Muscle of leg (tissue), 11 donors: ENCODE measurements around the gene CFAP206. TPM values are rescaled to one million over a fixed set of nuclear protein-coding genes. Genes with fewer than 3 reads are reported as not detected.
"Not testable (repeated sequence)": the region's sequence is repeated elsewhere in the genome, so short reads cannot be mapped to it uniquely, and the experiment has no call there.

Source experiments
- DNase-seq: peaks from one replicate; pipeline ENCODE4 v3.0.0; 2013
- H3K27ac ChIP-seq: one replicate; pipeline ENCODE4 v1.5.1; 2013; ENCODE audit warnings: mild to moderate bottlenecking, low read length, control low read depth
- H3K27me3 ChIP-seq: one replicate; pipeline ENCODE4 v1.6.1; 2013; ENCODE audit warnings: low read length; ENCODE audit not compliant: control insufficient read depth, insufficient read depth
- H3K36me3 ChIP-seq: one replicate; pipeline ENCODE4 v1.6.1; 2013; ENCODE audit warnings: low read length; ENCODE audit not compliant: control insufficient read depth, insufficient read depth
- H3K4me1 ChIP-seq: one replicate; pipeline ENCODE4 v1.6.1; 2013; ENCODE audit warnings: low read length; ENCODE audit not compliant: control insufficient read depth, insufficient read depth
- H3K4me3 ChIP-seq: one replicate; pipeline ENCODE4 v1.5.1; 2013; ENCODE audit warnings: low read length, control low read depth
- H3K9me3 ChIP-seq: replicated peaks from 2 replicates; pipeline ENCODE4 v1.6.1; 2013; ENCODE audit warnings: low read depth, low read length; ENCODE audit not compliant: control insufficient read depth
- WGBS: methylation state at CpG from one replicate; pipeline ENCODE4 v1.1.5; 2013; ENCODE audit warnings: missing lambda C conversion rate; ENCODE audit not compliant: insufficient coverage; 5-methylcytosine and 5-hydroxymethylcytosine counted together
- polyA plus RNA-seq, 8 donors: library from polyadenylated mRNA; unstranded; fragments of 120-200 nt; gene quantifications; one replicate each; pipeline versions ENCODE4 v1.2.1 to v1.2.3, GENCODE V29; 2013; ENCODE audit warnings: inconsistent platforms in 1 of 8, low replicate concordance in 1 of 8; ENCODE audit not compliant: insufficient read length in 8 of 8, insufficient read depth in 1 of 8
- total RNA-seq: library from RNA; stranded (reverse); fragments of 120-200 nt; gene quantifications from one replicate; pipeline ENCODE4 v1.2.4, GENCODE V29; 2013

Gene CFAP206
- total and polyA plus RNA-seq, 9 donors = 0.09 to 0.30 (median 0.19) TPM; not detected in 1

- Histone ChIP-seq H3K4me3 (peak within 1 kb of the TSS; percentile 83), H3K27ac (peak within 1 kb of the TSS; percentile 88), H3K27me3 (no peaks in the 10 kb centered on the region), H3K36me3 (peaks cover 3% of the 10 kb centered on the region), H3K4me1 (peaks cover 6% of the 10 kb centered on the region), H3K9me3 (no peaks in the 10 kb centered on the region)
- DNase-seq = peak; percentile 92
- WGBS = under 1% methylated on average over 66 of the region's 70 CpGs
These were observed 65.0 kb downstream of the CFAP206 start, which contains the start of gene SLC35A1 for GRCh38 chr6:87472525-87473418. SLC35A1 (plus strand) TSS chr6:87472974; CDS start chr6:87473004, 30 bp downstream.

GRCh38 chr6:87473419-87473903 is 65.7 kb downstream of the CFAP206 start:
- Histone ChIP-seq H3K4me3 (peak overlapping the region; percentile 83), H3K36me3 (peaks cover 6% of the 10 kb centered on the region), H3K4me1 (peaks cover 6% of the 10 kb centered on the region), H3K27ac (peak overlapping the region; percentile 88), H3K9me3 (no peaks in the 10 kb centered on the region), H3K27me3 (no peaks in the 10 kb centered on the region)
- 0% methylated on average over 2 of the region's 15 CpGs for WGBS
- DNase-seq = no peak

- Histone ChIP-seq H3K36me3 (peaks cover 16% of the 10 kb centered on the region), H3K9me3 (peaks cover 10% of the 10 kb centered on the region), H3K27me3 (no peaks in the 10 kb centered on the region), H3K4me3 (no peak overlapping the region), H3K27ac (no peak overlapping the region), H3K4me1 (no peaks in the 10 kb centered on the region)
- no CpG with 5 or more reads among the region's 3 CpGs for WGBS
- DNase-seq = no peak
These were observed 74.2 kb downstream of the CFAP206 start for GRCh38 chr6:87481931-87482330.

GRCh38 chr6:87482366-87482765 is 74.6 kb downstream of the CFAP206 start:
- Histone ChIP-seq H3K4me3 (no peak overlapping the region), H3K9me3 (peaks cover 10% of the 10 kb centered on the region), H3K27me3 (no peaks in the 10 kb centered on the region), H3K36me3 (peaks cover 16% of the 10 kb centered on the region), H3K27ac (no peak overlapping the region), H3K4me1 (no peaks in the 10 kb centered on the region)
- no CpG with 5 or more reads among the region's 4 CpGs for WGBS
- no peak for DNase-seq

- H3K27me3 ChIP-seq = no peaks in the 10 kb centered on the region
- 80% methylated on average over 2 of the region's 9 CpGs for WGBS
These were observed 76.2 kb downstream of the CFAP206 start for GRCh38 chr6:87483929-87484328.

GRCh38 chr6:87484491-87484890 is 76.7 kb downstream of the CFAP206 start:
- Histone ChIP-seq H3K4me1 (no peaks in the 10 kb centered on the region), H3K27ac (no peak overlapping the region), H3K4me3 (no peak overlapping the region), H3K36me3 (peaks cover 10% of the 10 kb centered on the region), H3K9me3 (peaks cover 10% of the 10 kb centered on the region), H3K27me3 (no peaks in the 10 kb centered on the region)
- WGBS = 93% methylated on average over 7 of the region's 7 CpGs
- DNase-seq = no peak

More at GRCh38 chr6:87483929-87484328, 76.2 kb downstream of the CFAP206 start:
- H3K36me3 ChIP-seq = peaks cover 10% of the 10 kb centered on the region
- peaks cover 10% of the 10 kb centered on the region for H3K9me3 ChIP-seq
- H3K4me3 ChIP-seq = no peak overlapping the region
- H3K27ac ChIP-seq = no peak overlapping the region
- no peaks in the 10 kb centered on the region for H3K4me1 ChIP-seq
- DNase-seq = no peak

GRCh38 chr6:87487555-87487954 is 79.8 kb downstream of the CFAP206 start:
- Histone ChIP-seq H3K4me1 (no peaks in the 10 kb centered on the region), H3K27ac (no peak overlapping the region), H3K27me3 (no peaks in the 10 kb centered on the region), H3K9me3 (peaks cover 10% of the 10 kb centered on the region), H3K36me3 (peaks cover 5% of the 10 kb centered on the region), H3K4me3 (no peak overlapping the region)
- 80% methylated on average over 2 of the region's 4 CpGs for WGBS
- no peak for DNase-seq

- DNase-seq, H3K36me3 ChIP-seq, H3K9me3 ChIP-seq, H3K4me3 ChIP-seq, H3K4me1 ChIP-seq, H3K27ac ChIP-seq, H3K27me3 ChIP-seq: not testable (repeated sequence)
- WGBS = 100% methylated on average over 4 of the region's 8 CpGs
These were observed 81.6 kb downstream of the CFAP206 start for GRCh38 chr6:87489326-87489725.

GRCh38 chr6:87494761-87495422 is 87.1 kb downstream of the CFAP206 start:
- H3K27me3 ChIP-seq = no peaks in the 10 kb centered on the region
- WGBS = 86% methylated on average over 2 of the region's 8 CpGs
- H3K9me3 ChIP-seq = no peaks in the 10 kb centered on the region
- H3K4me1 ChIP-seq = no peaks in the 10 kb centered on the region
- no peaks in the 10 kb centered on the region for H3K36me3 ChIP-seq
- no peak overlapping the region for H3K4me3 ChIP-seq
- DNase-seq = no peak
- H3K27ac ChIP-seq = no peak overlapping the region

GRCh38 chr6:87498048-87498447 is 90.3 kb downstream of the CFAP206 start:
- no peak for DNase-seq
- Histone ChIP-seq H3K27ac (no peak overlapping the region), H3K36me3 (peaks cover 6% of the 10 kb centered on the region), H3K4me3 (no peak overlapping the region), H3K27me3 (no peaks in the 10 kb centered on the region), H3K4me1 (no peaks in the 10 kb centered on the region), H3K9me3 (no peaks in the 10 kb centered on the region)
